ENCODE measurements around the gene CHRDL2.

GRCh38 chr11:74687237-74688023, 43.8 kb downstream of the CHRDL2 start:
- TF ChIP-seq CTCF (IDR thresholded peaks at IDR 0.05; ENCODE audit: poor library complexity) (no peak), EZH2 (IDR thresholded peaks at IDR 0.05; ENCODE audit: borderline replicate concordance) (no peak), EZH2phosphoT487 (IDR thresholded peaks at IDR 0.05; ENCODE audit: low read depth, severe bottlenecking, unreplicated experiment) (no peak)

All from hepatocyte (in vitro differentiated cells).